Activated CD4-positive, alpha-beta T cell treated with anti-CD3 and anti-CD28 coated beads, Interleukin-2, amount 50 U/mL, for 24 hours (primary cell): ENCODE results near the gene TBC1D22A.

Experiments
- DNase-seq, 2 donors: peaks; one replicate each; pipeline ENCODE4 v3.0.0-alpha.2; 2020; ENCODE audit warnings: low read depth in 1 of 2, low spot score in 1 of 2

The TBC1D22A gene

GRCh38 chr22:46878191-46878948 lies 115.9 kb downstream of the TBC1D22A start:
- DNase-seq: no peak

- no peak for DNase-seq
Observed at GRCh38 chr22:46879083-46879482, 116.6 kb downstream of the TBC1D22A start.

GRCh38 chr22:46881373-46882118 lies 119.1 kb downstream of the TBC1D22A start:
- DNase-seq: no peak

- DNase-seq: no peak
Observed at GRCh38 chr22:46883092-46883910, 120.9 kb downstream of the TBC1D22A start.

GRCh38 chr22:46884365-46884764 lies 121.9 kb downstream of the TBC1D22A start:
- DNase-seq: no peak

- no peak for DNase-seq
Observed at GRCh38 chr22:46887978-46888377, 125.5 kb downstream of the TBC1D22A start.

GRCh38 chr22:46890819-46891218 lies 128.4 kb downstream of the TBC1D22A start:
- no peak for DNase-seq

GRCh38 chr22:46891382-46891951 lies 129.0 kb downstream of the TBC1D22A start:
- no peak for DNase-seq

- no peak for DNase-seq
Observed at GRCh38 chr22:46892866-46893265, 130.4 kb downstream of the TBC1D22A start.

- no peak for DNase-seq
Observed at GRCh38 chr22:46893281-46894020, 131.0 kb downstream of the TBC1D22A start.

GRCh38 chr22:46894081-46894671 lies 131.7 kb downstream of the TBC1D22A start:
- no peak for DNase-seq

GRCh38 chr22:46894851-46895640 lies 132.6 kb downstream of the TBC1D22A start:
- DNase-seq: no peak

GRCh38 chr22:46895753-46896152 lies 133.3 kb downstream of the TBC1D22A start:
- DNase-seq: no peak

- no peak for DNase-seq
Observed at GRCh38 chr22:46896166-46896565, 133.7 kb downstream of the TBC1D22A start.

- DNase-seq: no peak
Observed at GRCh38 chr22:46896568-46897245, 134.3 kb downstream of the TBC1D22A start.

- no peak for DNase-seq
Observed at GRCh38 chr22:46897246-46897623, 134.8 kb downstream of the TBC1D22A start.

GRCh38 chr22:46900549-46900948 lies 138.1 kb downstream of the TBC1D22A start:
- DNase-seq: no peak

- no peak for DNase-seq
Observed at GRCh38 chr22:46902436-46902835, 140.0 kb downstream of the TBC1D22A start.
